Stimulated activated CD4-positive, alpha-beta T cell treated with anti-CD3 and anti-CD28 coated beads, TNF-alpha, amount 100 ng/mL, for 4 hours (primary cell): ENCODE data around the gene SPOCK1.

Experiments
- DNase-seq, 3 experiments: peaks; one replicate each; pipeline ENCODE4 v3.0.0-alpha.2; 2020; ENCODE audit warnings: low read depth in 3 of 3

The SPOCK1 gene

DNA sequence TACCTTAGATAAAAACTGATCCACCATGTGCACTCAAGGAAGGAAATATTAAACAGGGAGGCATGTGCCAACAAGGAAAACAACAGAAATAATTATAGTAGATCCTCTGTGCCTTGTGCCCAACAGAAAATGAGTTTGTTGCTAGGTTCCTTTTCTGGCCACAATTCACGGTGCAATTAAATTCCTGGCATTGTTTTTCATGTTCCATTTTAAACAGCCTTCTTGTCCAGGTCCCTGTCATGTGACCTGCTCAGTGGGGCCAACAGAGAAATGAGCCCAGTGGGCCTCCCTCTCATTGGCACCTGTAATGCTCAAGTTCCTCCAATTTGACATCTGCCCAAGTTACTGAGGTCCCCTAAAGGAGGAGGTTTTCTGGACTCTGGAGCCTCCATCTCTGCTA is 56.5 kb downstream of the SPOCK1 start:
- DNase-seq: no peak

DNA sequence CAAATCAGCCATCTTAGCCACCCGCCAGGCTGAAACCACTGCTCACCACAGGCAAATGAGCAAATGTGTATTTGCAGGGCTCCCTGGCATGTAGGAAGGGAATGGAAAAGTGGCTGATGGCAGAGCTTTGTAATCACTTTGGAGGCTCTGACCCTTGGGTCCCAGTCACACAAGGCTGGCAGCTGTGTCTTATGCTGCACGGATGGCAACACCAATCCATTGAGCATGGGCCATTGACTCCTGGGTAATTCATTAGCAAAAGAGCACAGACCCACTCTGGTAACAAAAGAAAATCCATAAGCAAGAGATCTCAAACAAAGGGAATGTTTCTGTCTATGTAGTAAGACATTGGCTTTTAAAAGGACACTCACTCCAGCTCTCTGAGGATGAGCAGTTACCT is 57.6 kb downstream of the SPOCK1 start:
- DNase-seq: no peak

DNA sequence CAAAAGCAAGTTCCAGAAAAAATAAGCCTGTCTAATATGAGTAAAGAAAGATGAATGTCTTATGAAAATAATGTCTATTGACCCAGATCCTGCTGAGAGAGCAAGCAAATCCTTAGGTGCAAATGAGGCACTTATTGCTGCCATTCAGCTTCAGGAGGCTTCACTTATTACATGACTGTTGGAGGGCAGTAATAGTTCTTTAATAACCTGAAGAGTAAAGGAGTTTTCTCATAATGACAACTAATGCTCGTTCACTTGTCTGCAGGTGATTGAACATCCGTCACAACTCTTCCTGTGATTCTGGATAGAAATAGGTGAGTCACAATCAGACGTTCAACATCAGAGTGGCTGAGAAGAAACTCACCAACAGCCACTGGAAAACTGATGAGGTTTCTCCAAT is 58.3 kb downstream of the SPOCK1 start:
- DNase-seq: no peak

DNA sequence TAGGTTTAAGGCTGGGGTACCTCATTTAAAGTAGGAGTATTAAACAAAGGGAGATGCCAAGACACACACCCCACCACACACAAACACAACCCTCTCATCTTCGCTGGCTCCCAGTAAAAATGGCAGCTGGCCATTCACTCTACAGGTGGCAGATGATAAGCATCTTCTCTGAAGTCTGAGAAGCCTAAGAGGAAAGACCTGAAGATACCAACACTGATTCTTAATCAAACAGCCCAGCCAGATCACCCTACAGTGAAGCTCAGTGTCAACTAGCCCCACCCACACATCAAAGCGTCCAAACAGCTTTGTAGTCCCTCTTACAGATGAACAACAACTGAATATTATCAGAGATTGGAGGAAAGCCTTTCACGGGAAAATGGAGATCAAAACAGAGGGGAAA is 59.5 kb downstream of the SPOCK1 start:
- DNase-seq: no peak

GRCh38 chr5:137438932-137439331 is 60.2 kb downstream of the SPOCK1 start:
- no peak for DNase-seq

DNA sequence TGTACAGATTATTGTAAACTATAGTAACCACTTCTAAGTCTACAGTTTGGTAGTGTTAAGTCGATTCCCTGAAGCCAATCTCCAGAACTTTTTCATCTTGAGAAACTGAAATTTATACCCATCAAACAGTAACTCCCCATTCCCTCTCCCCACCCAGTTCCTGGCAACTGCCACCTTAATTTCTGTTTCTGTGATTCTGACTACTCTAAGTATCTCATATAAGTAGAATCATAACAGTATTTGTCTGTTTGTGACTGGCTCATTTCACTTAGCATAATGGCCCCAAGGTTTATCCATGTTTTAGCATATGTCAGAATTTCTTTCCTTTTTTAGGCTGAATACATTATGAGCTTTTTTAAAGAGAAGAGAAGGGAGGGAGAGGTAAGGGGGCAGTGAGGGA is 61.4 kb downstream of the SPOCK1 start:
- no peak for DNase-seq

DNA sequence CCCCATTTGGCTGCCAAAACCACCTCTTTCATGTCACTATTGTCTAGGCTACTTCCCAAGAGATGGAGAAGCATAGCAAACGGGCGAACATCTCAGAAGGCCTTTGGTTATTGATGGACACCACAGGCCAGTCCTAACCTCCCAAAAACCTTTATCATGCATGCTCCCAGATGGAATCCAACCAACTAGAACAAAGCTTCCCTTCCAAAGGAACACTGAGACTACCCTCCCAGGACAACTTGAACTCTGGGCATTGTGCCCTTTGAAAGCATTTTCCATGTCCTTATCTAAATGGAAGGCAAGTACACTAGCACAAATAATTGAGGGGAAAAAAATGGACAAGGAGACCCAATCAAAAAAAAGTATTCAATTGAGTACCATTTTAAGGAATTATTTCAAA is 65.6 kb downstream of the SPOCK1 start:
- no peak for DNase-seq

DNA sequence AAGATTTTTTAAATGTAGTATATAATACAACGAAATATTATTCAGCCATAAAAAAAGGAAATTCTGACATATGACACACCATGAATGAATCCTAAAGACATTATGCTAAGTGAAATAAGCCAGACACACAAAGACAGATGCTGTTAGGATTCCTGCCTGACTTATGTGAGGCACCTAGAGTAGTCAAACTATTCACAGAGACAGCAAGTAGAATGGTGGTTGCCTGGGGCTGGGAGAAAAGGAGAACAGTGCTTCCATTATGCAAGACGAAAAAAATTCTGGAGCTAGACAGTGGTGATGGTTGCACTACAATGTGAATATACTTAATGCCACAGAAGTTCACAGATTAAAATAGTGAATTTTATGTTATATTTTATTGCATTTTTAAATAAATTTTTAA is 66.8 kb downstream of the SPOCK1 start:
- DNase-seq: no peak

GRCh38 chr5:137431051-137431450 is 68.1 kb downstream of the SPOCK1 start:
- no peak for DNase-seq

DNA sequence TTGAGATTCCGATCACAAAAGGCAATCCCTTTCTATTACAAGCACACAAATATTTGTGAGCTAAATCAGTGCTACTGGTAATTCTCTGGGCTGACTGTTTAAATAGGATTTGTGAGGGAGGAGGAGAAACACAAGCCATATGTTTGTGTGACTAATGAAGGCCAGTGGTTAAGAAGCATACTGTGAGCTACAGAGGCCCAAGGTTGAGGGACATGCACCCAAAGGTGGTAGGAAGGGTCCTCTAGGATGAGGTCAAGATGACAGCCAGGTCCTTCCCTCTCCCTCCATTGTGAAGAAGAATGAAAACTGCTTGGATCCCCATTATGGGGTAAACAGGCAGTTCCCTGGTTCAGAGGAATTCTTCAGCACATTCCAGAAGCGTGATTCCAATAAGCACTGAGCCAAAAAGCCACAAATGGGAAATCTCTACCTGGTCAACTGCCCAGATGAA is 83.9 kb downstream of the SPOCK1 start:
- DNase-seq: no peak

DNA sequence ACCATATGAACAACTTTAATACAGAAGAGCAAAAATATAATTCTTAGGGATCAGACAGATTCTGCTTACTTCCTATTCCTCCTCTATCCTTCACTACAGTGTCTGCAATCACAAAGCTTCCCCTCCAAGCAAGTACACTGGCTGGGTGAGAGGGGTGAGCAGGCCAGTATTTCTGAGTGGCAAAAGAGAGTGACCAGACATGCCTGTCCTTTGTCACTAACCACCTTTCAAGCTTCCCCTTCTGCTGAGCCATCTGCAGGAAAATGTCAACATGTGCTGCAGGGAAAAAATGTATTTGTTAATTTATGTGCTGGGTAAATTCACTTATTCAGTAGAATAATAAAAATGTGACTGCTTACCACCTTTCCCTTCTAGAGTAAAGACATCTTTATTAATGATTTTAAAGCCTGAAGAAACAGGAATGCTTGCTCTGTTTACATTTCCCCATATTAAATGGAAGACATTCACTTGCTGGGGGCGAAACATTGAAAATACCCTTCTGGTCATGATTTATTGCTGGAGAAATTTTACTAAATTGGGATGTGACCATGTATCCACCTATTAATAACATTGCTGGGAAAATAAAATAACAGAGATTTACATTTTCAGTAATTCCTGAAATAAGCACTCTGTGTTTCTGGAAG is 84.9 kb downstream of the SPOCK1 start:
- no peak for DNase-seq

- no peak for DNase-seq
Observed at GRCh38 chr5:137412136-137412535, 87.0 kb downstream of the SPOCK1 start.

DNA sequence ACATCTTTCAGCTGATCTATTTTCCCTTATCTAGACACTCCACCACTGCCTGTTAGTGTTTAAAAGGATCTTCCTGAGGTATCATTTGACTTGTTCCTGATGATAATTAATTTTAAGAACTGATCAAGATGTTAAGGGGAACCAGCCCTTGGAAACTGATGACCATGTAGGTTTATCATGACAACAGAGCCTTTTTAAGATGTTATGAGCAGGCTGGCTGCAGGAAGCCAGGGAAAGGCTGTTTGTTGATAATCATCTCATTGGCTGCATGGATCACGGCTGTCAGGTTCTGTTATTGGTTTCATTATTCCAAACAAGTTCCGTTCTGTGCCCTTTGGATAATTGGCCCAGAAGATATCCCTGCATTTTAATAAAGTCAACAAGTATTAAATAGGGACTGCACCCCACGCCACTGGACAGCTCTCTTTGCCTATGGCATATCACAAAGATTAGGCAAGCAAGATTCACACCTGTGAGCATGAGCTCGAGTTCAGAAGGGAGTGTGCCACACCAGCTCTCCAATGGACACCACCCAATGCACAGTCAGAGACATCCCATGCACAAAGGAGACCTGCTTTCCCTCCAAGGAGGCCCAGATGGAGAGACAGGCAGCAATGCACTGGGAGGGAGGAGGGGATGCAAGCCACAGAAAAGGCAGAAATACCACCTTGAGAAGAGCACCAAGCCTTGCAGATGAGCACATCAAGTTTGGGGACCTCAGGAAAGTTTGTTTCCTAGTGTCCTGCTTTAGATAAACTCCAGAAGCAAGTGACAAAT is 88.7 kb downstream of the SPOCK1 start:
- no peak for DNase-seq

- DNase-seq: no peak
Observed at GRCh38 chr5:137409736-137410135, 89.4 kb downstream of the SPOCK1 start.

GRCh38 chr5:137407090-137407489 is 92.0 kb downstream of the SPOCK1 start:
- no peak for DNase-seq

- no peak for DNase-seq
Observed at GRCh38 chr5:137405393-137405792, 93.7 kb downstream of the SPOCK1 start.

GRCh38 chr5:137403869-137404268 is 95.3 kb downstream of the SPOCK1 start:
- no peak for DNase-seq

GRCh38 chr5:137402436-137403187 is 96.5 kb downstream of the SPOCK1 start:
- DNase-seq: no peak

DNA sequence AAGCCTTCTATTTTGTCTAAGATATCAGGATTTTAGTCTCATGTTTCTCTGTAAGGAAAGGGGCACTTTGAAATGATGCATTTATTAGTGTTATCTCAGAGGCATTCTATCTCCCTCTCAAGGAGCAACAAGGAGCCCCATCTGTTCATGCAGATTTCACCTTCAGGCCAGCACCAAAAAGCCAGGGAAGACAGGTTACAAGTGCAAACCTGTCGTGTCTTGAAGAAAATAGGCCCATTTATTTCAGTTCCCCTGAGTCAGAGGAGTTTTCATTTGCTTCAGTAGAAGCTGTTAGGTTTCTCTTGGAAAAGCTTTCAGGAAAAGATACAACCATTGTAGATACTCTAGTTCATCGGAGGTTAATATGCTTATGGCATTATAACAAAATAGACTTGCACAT is 97.2 kb downstream of the SPOCK1 start:
- DNase-seq: no peak

GRCh38 chr5:137400571-137400970 is 98.6 kb downstream of the SPOCK1 start:
- DNase-seq: no peak

DNA sequence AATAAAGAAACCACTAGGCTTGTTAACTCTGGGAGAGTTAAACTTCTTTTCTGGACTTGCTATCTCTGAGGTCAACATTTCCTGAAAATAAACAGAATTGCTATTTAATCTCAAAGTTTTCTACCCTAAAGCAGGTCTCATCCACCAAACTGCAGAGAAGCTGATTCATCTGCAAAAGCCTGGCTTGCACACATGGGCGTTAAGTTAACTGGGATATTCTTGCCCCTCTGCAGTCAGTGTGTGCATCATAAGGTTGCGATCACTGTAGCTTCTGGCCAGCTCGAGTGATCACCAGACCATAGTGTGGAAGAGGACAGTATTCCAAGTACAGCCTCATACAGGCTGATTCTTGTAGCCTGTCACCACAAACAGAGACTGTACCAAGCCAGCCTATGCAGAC is 99.2 kb downstream of the SPOCK1 start:
- no peak for DNase-seq

GRCh38 chr5:137398751-137399150 is 100.4 kb downstream of the SPOCK1 start:
- no peak for DNase-seq

DNA sequence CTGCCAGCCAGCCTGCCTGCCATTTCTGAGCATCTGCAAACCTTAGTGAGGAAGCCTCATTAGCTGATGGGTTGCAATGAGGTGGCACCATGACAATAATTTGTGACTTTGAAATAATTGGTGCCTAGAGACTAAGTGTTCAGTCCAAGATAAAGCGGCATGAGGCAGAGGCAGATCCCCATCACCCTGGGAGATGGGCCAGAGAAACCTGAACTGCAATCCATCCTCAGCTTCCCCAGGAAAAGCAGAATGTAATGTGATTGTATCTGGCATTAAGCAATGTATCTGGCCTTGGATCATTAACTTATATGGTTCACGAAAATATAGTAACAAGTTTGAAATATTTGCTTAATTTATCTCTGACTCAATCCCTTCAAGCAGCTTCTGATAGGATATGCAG is 101.0 kb downstream of the SPOCK1 start:
- DNase-seq: no peak
